Measurements from ENCODE around the gene RYR2. TPM values are rescaled to one million over a fixed set of nuclear protein-coding genes. Genes with fewer than 3 reads are reported as not detected.

RYR2 gene
- total RNA-seq, 1 donor from 2014 or later, result 8.7 TPM

DNA sequence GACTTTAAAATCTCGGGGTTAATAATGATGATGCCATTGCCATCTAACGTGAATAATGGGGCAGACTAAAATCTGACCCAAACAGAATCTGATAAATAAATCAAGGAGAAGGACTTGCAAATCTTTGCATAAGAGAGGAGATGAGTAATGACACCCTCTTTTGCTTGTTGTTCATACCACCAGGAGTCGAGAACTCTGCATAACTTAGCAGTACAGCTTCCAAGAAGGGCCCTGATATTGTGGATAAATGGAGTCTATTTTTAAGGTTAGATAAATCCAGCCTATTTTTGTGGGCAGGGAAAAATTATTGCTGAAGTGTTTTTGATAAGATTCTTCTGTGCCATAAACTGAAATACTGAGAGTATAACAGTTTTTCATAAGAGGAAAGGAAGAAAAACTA lies 17.3 kb downstream of the RYR2 start:
- H3K27me3 Mint-ChIP-seq (ENCODE audit: low read depth), result peaks cover 7% of the 10 kb centered on the region
- no peaks in the 10 kb centered on the region for H3K4me1 Mint-ChIP-seq (ENCODE audit: low read depth)
- DNase-seq (ENCODE audit: low spot score), result no peak
- H3K36me3 Mint-ChIP-seq (ENCODE audit: low read depth), result no peaks in the 10 kb centered on the region
- no peak overlapping the region for H3K4me3 Mint-ChIP-seq (ENCODE audit: low read depth)
- intact Hi-C loops (cut with micrococcal nuclease), result no loop called here
- no peak overlapping the region for H3K27ac Mint-ChIP-seq
- no peaks in the 10 kb centered on the region for H3K9me3 Mint-ChIP-seq

DNA sequence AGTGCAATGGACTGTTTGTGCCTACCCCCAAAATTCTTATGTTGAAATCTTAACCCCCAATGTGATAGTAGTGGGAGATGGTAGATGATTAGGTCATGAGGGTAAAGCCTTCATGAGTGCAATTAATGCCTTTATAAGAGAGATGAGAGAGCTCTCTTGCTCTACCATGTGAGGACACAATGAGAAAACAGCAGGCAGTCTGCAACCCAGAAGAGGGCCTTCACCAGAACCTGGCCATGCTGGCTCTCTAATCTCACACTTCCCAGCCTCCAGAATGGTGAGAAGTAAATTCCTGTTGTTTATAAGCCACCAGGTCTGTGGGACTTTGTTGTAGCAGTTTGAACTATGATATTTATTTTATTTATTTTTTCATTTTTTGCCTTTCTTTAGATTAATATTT lies 21.0 kb downstream of the RYR2 start:
- H3K27me3 Mint-ChIP-seq (ENCODE audit: low read depth), result peaks cover 1% of the 10 kb centered on the region
- H3K9me3 Mint-ChIP-seq, result no peaks in the 10 kb centered on the region
- intact Hi-C loops (cut with micrococcal nuclease), result no loop called here
- no peaks in the 10 kb centered on the region for H3K36me3 Mint-ChIP-seq (ENCODE audit: low read depth)
- H3K4me3 Mint-ChIP-seq (ENCODE audit: low read depth), result no peak overlapping the region
- H3K4me1 Mint-ChIP-seq (ENCODE audit: low read depth), result no peaks in the 10 kb centered on the region
- no peak overlapping the region for H3K27ac Mint-ChIP-seq
- DNase-seq (ENCODE audit: low spot score), result no peak

GRCh38 chr1:237065903-237066302 lies 23.9 kb downstream of the RYR2 start:
- Mint-ChIP-seq H3K9me3 (no peaks in the 10 kb centered on the region), H3K27ac (no peak overlapping the region), H3K4me1 (ENCODE audit: low read depth) (no peaks in the 10 kb centered on the region), H3K36me3 (ENCODE audit: low read depth) (no peaks in the 10 kb centered on the region), H3K27me3 (ENCODE audit: low read depth) (peaks cover 4% of the 10 kb centered on the region), H3K4me3 (ENCODE audit: low read depth) (no peak overlapping the region)
- no peak for DNase-seq (ENCODE audit: low spot score)
- intact Hi-C loops (cut with micrococcal nuclease), result no loop called here

- Mint-ChIP-seq H3K4me1 (ENCODE audit: low read depth) (no peaks in the 10 kb centered on the region), H3K4me3 (ENCODE audit: low read depth) (no peak overlapping the region), H3K27ac (no peak overlapping the region), H3K36me3 (ENCODE audit: low read depth) (no peaks in the 10 kb centered on the region), H3K27me3 (ENCODE audit: low read depth) (peaks cover 2% of the 10 kb centered on the region), H3K9me3 (peaks cover 7% of the 10 kb centered on the region)
- intact Hi-C loops (cut with micrococcal nuclease), result no loop called here
- no peak for DNase-seq (ENCODE audit: low spot score)
Measured at GRCh38 chr1:237070519-237070918, 28.5 kb downstream of the RYR2 start.

DNA sequence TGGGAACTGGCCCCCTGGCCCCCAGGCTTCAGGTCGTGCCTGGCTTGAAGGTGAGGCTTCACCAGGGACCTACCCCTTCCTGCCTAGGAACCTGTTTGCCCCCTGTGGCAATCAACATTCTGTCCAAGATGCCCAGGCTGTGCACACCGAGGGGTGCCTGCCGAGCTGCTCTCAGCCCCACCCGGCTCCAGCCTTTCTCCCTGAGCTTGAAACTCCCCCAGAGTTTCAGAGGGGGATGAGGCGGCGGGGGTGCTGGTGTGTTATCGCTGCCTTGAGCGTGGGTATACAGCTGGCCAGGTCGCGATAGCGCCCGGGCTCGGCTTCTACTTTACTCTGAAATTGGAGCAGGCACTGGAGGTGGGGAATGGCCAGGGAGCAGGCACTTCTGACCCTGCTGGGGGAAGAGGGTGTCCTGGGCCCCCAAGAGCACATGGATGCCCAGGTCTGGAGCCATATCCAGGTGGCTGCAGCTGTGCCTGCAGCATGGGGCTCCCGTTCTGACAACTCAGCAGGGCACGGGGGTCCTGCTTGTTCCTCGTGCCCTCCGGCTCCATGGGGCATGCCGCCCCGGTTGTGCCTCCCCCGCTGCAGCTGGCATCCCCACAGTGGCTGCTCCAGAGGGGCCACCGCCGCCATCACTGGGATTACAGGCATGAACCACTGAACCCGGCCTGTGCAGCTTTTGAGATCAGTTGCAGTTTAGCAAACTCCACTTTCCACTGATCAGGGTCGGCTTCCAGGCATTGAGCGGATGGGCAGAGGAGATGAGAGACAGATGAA lies 29.8 kb downstream of the RYR2 start:
- no peak overlapping the region for H3K27ac Mint-ChIP-seq
- H3K4me1 Mint-ChIP-seq (ENCODE audit: low read depth), result no peaks in the 10 kb centered on the region
- no peaks in the 10 kb centered on the region for H3K36me3 Mint-ChIP-seq (ENCODE audit: low read depth)
- H3K27me3 Mint-ChIP-seq (ENCODE audit: low read depth), result peaks cover 2% of the 10 kb centered on the region
- DNase-seq (ENCODE audit: low spot score), result no peak
- no peak overlapping the region for H3K4me3 Mint-ChIP-seq (ENCODE audit: low read depth)
- intact Hi-C loops (cut with micrococcal nuclease), result no loop called here
- H3K9me3 Mint-ChIP-seq, result peaks cover 7% of the 10 kb centered on the region

- H3K4me3 Mint-ChIP-seq (ENCODE audit: low read depth), result no peak overlapping the region
- H3K36me3 Mint-ChIP-seq (ENCODE audit: low read depth), result no peaks in the 10 kb centered on the region
- no peak for DNase-seq (ENCODE audit: low spot score)
- H3K9me3 Mint-ChIP-seq, result peaks cover 7% of the 10 kb centered on the region
- no peaks in the 10 kb centered on the region for H3K4me1 Mint-ChIP-seq (ENCODE audit: low read depth)
- intact Hi-C loops (cut with micrococcal nuclease), result no loop called here
- H3K27ac Mint-ChIP-seq, result no peak overlapping the region
- H3K27me3 Mint-ChIP-seq (ENCODE audit: low read depth), result no peaks in the 10 kb centered on the region
Measured at GRCh38 chr1:237074371-237075117, 32.6 kb downstream of the RYR2 start.

GRCh38 chr1:237084341-237085077 lies 42.5 kb downstream of the RYR2 start:
- Mint-ChIP-seq H3K4me1 (ENCODE audit: low read depth) (no peaks in the 10 kb centered on the region), H3K4me3 (ENCODE audit: low read depth) (no peak overlapping the region), H3K36me3 (ENCODE audit: low read depth) (no peaks in the 10 kb centered on the region), H3K27ac (no peak overlapping the region), H3K27me3 (ENCODE audit: low read depth) (peaks cover 2% of the 10 kb centered on the region), H3K9me3 (no peaks in the 10 kb centered on the region)
- intact Hi-C loops (cut with micrococcal nuclease), result no loop called here
- DNase-seq (ENCODE audit: low spot score), result no peak

DNA sequence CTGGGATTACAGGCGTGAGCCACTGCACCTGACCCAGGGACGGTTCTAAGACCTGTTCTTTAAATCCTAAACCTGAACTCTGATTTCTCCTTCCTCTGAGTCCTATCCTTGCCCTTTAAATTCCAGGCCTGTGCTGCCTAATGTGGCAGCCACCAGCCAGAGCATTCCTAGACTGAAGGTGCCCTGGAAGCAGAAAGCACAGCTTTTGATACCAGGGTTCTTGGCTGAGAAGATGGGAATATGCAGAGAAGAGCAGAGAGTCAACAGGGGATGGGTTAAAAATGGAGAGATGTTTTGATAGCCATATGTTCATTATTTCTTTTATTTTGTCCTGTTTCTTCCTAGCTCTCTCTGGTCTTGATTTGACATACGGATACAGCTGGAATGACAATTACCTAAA lies 49.7 kb downstream of the RYR2 start:
- H3K4me3 Mint-ChIP-seq (ENCODE audit: low read depth), result no peak overlapping the region
- no peaks in the 10 kb centered on the region for H3K9me3 Mint-ChIP-seq
- no peaks in the 10 kb centered on the region for H3K36me3 Mint-ChIP-seq (ENCODE audit: low read depth)
- intact Hi-C loops (cut with micrococcal nuclease), result no loop called here
- H3K27ac Mint-ChIP-seq, result no peak overlapping the region
- no peaks in the 10 kb centered on the region for H3K4me1 Mint-ChIP-seq (ENCODE audit: low read depth)
- no peak for DNase-seq (ENCODE audit: low spot score)
- H3K27me3 Mint-ChIP-seq (ENCODE audit: low read depth), result no peaks in the 10 kb centered on the region

- no peaks in the 10 kb centered on the region for H3K9me3 Mint-ChIP-seq
- intact Hi-C loops (cut with micrococcal nuclease), result no loop called here
- H3K4me3 Mint-ChIP-seq (ENCODE audit: low read depth), result no peak overlapping the region
- no peak overlapping the region for H3K27ac Mint-ChIP-seq
- no peaks in the 10 kb centered on the region for H3K27me3 Mint-ChIP-seq (ENCODE audit: low read depth)
- H3K4me1 Mint-ChIP-seq (ENCODE audit: low read depth), result no peaks in the 10 kb centered on the region
- H3K36me3 Mint-ChIP-seq (ENCODE audit: low read depth), result no peaks in the 10 kb centered on the region
- DNase-seq (ENCODE audit: low spot score), result no peak
Measured at GRCh38 chr1:237093691-237094090, 51.7 kb downstream of the RYR2 start.

- no peak overlapping the region for H3K4me3 Mint-ChIP-seq (ENCODE audit: low read depth)
- H3K4me1 Mint-ChIP-seq (ENCODE audit: low read depth), result no peaks in the 10 kb centered on the region
- no peaks in the 10 kb centered on the region for H3K36me3 Mint-ChIP-seq (ENCODE audit: low read depth)
- intact Hi-C loops (cut with micrococcal nuclease), result no loop called here
- H3K27me3 Mint-ChIP-seq (ENCODE audit: low read depth), result no peaks in the 10 kb centered on the region
- H3K9me3 Mint-ChIP-seq, result no peaks in the 10 kb centered on the region
- no peak for DNase-seq (ENCODE audit: low spot score)
- no peak overlapping the region for H3K27ac Mint-ChIP-seq
Measured at GRCh38 chr1:237098541-237098940, 56.6 kb downstream of the RYR2 start.

- DNase-seq (ENCODE audit: low spot score), result no peak
- H3K4me3 Mint-ChIP-seq (ENCODE audit: low read depth), result no peak overlapping the region
- no peaks in the 10 kb centered on the region for H3K9me3 Mint-ChIP-seq
- no peaks in the 10 kb centered on the region for H3K36me3 Mint-ChIP-seq (ENCODE audit: low read depth)
- intact Hi-C loops (cut with micrococcal nuclease), result no loop called here
- no peak overlapping the region for H3K27ac Mint-ChIP-seq
- no peaks in the 10 kb centered on the region for H3K27me3 Mint-ChIP-seq (ENCODE audit: low read depth)
- no peaks in the 10 kb centered on the region for H3K4me1 Mint-ChIP-seq (ENCODE audit: low read depth)
Measured at GRCh38 chr1:237103021-237103420, 61.0 kb downstream of the RYR2 start.

GRCh38 chr1:237104096-237104495 lies 62.1 kb downstream of the RYR2 start:
- H3K4me3 Mint-ChIP-seq (ENCODE audit: low read depth), result no peak overlapping the region
- H3K9me3 Mint-ChIP-seq, result no peaks in the 10 kb centered on the region
- no peak for DNase-seq (ENCODE audit: low spot score)
- H3K27me3 Mint-ChIP-seq (ENCODE audit: low read depth), result no peaks in the 10 kb centered on the region
- intact Hi-C loops (cut with micrococcal nuclease), result no loop called here
- no peak overlapping the region for H3K27ac Mint-ChIP-seq
- no peaks in the 10 kb centered on the region for H3K36me3 Mint-ChIP-seq (ENCODE audit: low read depth)
- H3K4me1 Mint-ChIP-seq (ENCODE audit: low read depth), result no peaks in the 10 kb centered on the region

- no peaks in the 10 kb centered on the region for H3K36me3 Mint-ChIP-seq (ENCODE audit: low read depth)
- H3K4me3 Mint-ChIP-seq (ENCODE audit: low read depth), result no peak overlapping the region
- DNase-seq (ENCODE audit: low spot score), result no peak
- intact Hi-C loops (cut with micrococcal nuclease), result no loop called here
- H3K27me3 Mint-ChIP-seq (ENCODE audit: low read depth), result no peaks in the 10 kb centered on the region
- no peaks in the 10 kb centered on the region for H3K9me3 Mint-ChIP-seq
- no peaks in the 10 kb centered on the region for H3K4me1 Mint-ChIP-seq (ENCODE audit: low read depth)
- no peak overlapping the region for H3K27ac Mint-ChIP-seq
Measured at GRCh38 chr1:237105826-237106225, 63.8 kb downstream of the RYR2 start.

Measured in activated T-helper 2 cell treated with anti-CD3 and anti-CD28 coated beads, Interferon-gamma antibody, Interleukin-2, Interleukin-4, amounts not matched to agents 10 μg/mL and 5 μg/mL and 100 μg/mL, durations not matched to agents 14 hours and 24 hours and 36 hours (primary cell).